ENCODE measurements around the gene ASTN2. TPM values are rescaled to one million over a fixed set of nuclear protein-coding genes. Genes with fewer than 3 reads are reported as not detected.

Gene ASTN2
- total and polyA plus RNA-seq, 9 of the 15 experiments (the other 6 are each of a cell fraction or from before 2014, with no cell fraction given), result 0.56 to 3.5 (median 1.9) TPM

- TF ChIP-seq KAT7 (CRISPR knock-in tag; IDR thresholded peaks at IDR 0.05; ENCODE audit: borderline replicate concordance) (no peak), SUPT5H (IDR thresholded peaks at IDR 0.05) (no peak), ZNF586 (CRISPR knock-in tag; conservative IDR thresholded peaks at IDR 0.05) (no peak), ZNF324 (CRISPR knock-in tag; IDR thresholded peaks at IDR 0.05) (no peak), DNMT1 (IDR thresholded peaks at IDR 0.05) (no peak), SAP30 (IDR thresholded peaks at IDR 0.05; ENCODE audit: borderline replicate concordance, insufficient read depth, low read depth, low read length, poor library complexity, severe bottlenecking) (no peak), HNRNPUL1 (IDR thresholded peaks at IDR 0.05; ENCODE audit: low read length) (no peak), ZNF778 (CRISPR knock-in tag; IDR thresholded peaks at IDR 0.05) (no peak), ZKSCAN1 (IDR thresholded peaks at IDR 0.05; ENCODE audit: low read depth, low read length) (peak; percentile 46; the same call in 1 of the 2 replicates), PCBP2 (IDR thresholded peaks at IDR 0.05; ENCODE audit: low read depth, low read length, poor library complexity, severe bottlenecking) (no peak), THRB (CRISPR knock-in tag; conservative IDR thresholded peaks at IDR 0.05) (no peak), DACH1 (IDR thresholded peaks at IDR 0.05; ENCODE audit: partially characterized antibody) (no peak), PRMT5 (CRISPR knock-in tag; IDR thresholded peaks at IDR 0.05) (no peak), NBN (IDR thresholded peaks at IDR 0.05; ENCODE audit: low read depth) (no peak), SNRNP70 (optimal IDR thresholded peaks at IDR 0.05; ENCODE audit: low read depth, low read length) (no peak), RCOR1 (IDR thresholded peaks at IDR 0.05; ENCODE audit: borderline replicate concordance in 1 of 2, low read depth in 2 of 2, low read length in 2 of 2) (peak in 1 of 2 experiments; percentile 90; a peak in 3 of 4 replicates), FOXJ3 (CRISPR knock-in tag; IDR thresholded peaks at IDR 0.05) (no peak), SREBF1 (IDR thresholded peaks at IDR 0.05; ENCODE audit: borderline replicate concordance, low read depth, low read length) (no peak), NFATC3 (IDR thresholded peaks at IDR 0.05) (no peak), TCF3 (CRISPR knock-in tag; IDR thresholded peaks at IDR 0.05) (peak; percentile 96), NFIC (IDR thresholded peaks at IDR 0.05) (peak; percentile 68), ZBTB1 (CRISPR knock-in tag; IDR thresholded peaks at IDR 0.05; ENCODE audit: borderline replicate concordance, low read depth) (no peak), ERF (CRISPR knock-in tag; IDR thresholded peaks at IDR 0.05) (no peak), NELFE (IDR thresholded peaks at IDR 0.05; ENCODE audit: insufficient read depth, insufficient read length) (no peak), FOXA1 (IDR thresholded peaks at IDR 0.05; ENCODE audit: borderline replicate concordance) (no peak)
- TF ChIP-seq, protein P1, sequence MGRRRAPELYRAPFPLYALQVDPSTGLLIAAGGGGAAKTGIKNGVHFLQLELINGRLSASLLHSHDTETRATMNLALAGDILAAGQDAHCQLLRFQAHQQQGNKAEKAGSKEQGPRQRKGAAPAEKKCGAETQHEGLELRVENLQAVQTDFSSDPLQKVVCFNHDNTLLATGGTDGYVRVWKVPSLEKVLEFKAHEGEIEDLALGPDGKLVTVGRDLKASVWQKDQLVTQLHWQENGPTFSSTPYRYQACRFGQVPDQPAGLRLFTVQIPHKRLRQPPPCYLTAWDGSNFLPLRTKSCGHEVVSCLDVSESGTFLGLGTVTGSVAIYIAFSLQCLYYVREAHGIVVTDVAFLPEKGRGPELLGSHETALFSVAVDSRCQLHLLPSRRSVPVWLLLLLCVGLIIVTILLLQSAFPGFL (CRISPR knock-in tag; IDR thresholded peaks at IDR 0.05), result no peak
Measured at GRCh38 chr9:116422119-116422979, 992.5 kb downstream of the ASTN2 start (continued).

All from K562 (cell line).